Stimulated activated CD4-positive, alpha-beta T cell treated with anti-CD3 and anti-CD28 coated beads, Interleukin-12 subunit alpha, Interleukin-12 subunit beta, amount 100 ng/mL, for 4 hours (primary cell): ENCODE results near the gene NFATC2.

Experiments
- DNase-seq: peaks from one replicate; pipeline ENCODE4 v3.0.0-alpha.2; 2020

The NFATC2 gene

GRCh38 chr20:51368461-51369211 is 173.9 kb downstream of the NFATC2 start:
- no peak for DNase-seq

- no peak for DNase-seq
These were observed 176.2 kb downstream of the NFATC2 start for GRCh38 chr20:51366155-51366886.

GRCh38 chr20:51365670-51366069 is 176.8 kb downstream of the NFATC2 start:
- no peak for DNase-seq

GRCh38 chr20:51363813-51364212 is 178.7 kb downstream of the NFATC2 start:
- no peak for DNase-seq

- DNase-seq, result no peak
These were observed 179.1 kb downstream of the NFATC2 start for GRCh38 chr20:51363378-51363777.

- DNase-seq, result no peak
These were observed 180.3 kb downstream of the NFATC2 start for GRCh38 chr20:51362254-51362653.

- no peak for DNase-seq
These were observed 181.3 kb downstream of the NFATC2 start for GRCh38 chr20:51361258-51361657.

GRCh38 chr20:51360451-51361201 is 181.9 kb downstream of the NFATC2 start:
- no peak for DNase-seq

- DNase-seq, result no peak
These were observed 182.6 kb downstream of the NFATC2 start for GRCh38 chr20:51359947-51360346.

GRCh38 chr20:51359401-51359800 is 183.1 kb downstream of the NFATC2 start:
- no peak for DNase-seq

GRCh38 chr20:51358032-51358724 is 184.3 kb downstream of the NFATC2 start:
- no peak for DNase-seq

- DNase-seq, result no peak
These were observed 185.0 kb downstream of the NFATC2 start for GRCh38 chr20:51357543-51357942.

GRCh38 chr20:51356871-51357270 is 185.6 kb downstream of the NFATC2 start:
- DNase-seq, result no peak

GRCh38 chr20:51354769-51355319 is 187.7 kb downstream of the NFATC2 start:
- no peak for DNase-seq

- no peak for DNase-seq
These were observed 188.2 kb downstream of the NFATC2 start for GRCh38 chr20:51354191-51354768.

GRCh38 chr20:51353491-51353890 is 189.0 kb downstream of the NFATC2 start:
- DNase-seq, result no peak

- DNase-seq, result no peak
These were observed 189.7 kb downstream of the NFATC2 start for GRCh38 chr20:51352791-51353190.

- DNase-seq, result no peak
These were observed 191.4 kb downstream of the NFATC2 start for GRCh38 chr20:51350941-51351631.

GRCh38 chr20:51348876-51349275 is 193.6 kb downstream of the NFATC2 start:
- DNase-seq, result no peak

GRCh38 chr20:51347831-51348230 is 194.7 kb downstream of the NFATC2 start:
- DNase-seq, result no peak

GRCh38 chr20:51346686-51347485 is 195.6 kb downstream of the NFATC2 start:
- DNase-seq, result no peak
